ENCODE data around the gene TCF7L2. TPM values are rescaled to one million over a fixed set of nuclear protein-coding genes. Genes with fewer than 3 reads are reported as not detected.

Gene TCF7L2
- total and polyA plus RNA-seq, 9 of the 15 experiments (the other 6 are each of a cell fraction or from before 2014, with no cell fraction given), result 0.32 to 2.8 (median 0.92) TPM

- no peak for TF ChIP-seq TRIM25 (IDR thresholded peaks at IDR 0.05; ENCODE audit: borderline replicate concordance)
- TF ChIP-seq ZNF217 (CRISPR knock-in tag; IDR thresholded peaks at IDR 0.05), result no peak
- no peak for TF ChIP-seq ZNF212 (CRISPR knock-in tag; IDR thresholded peaks at IDR 0.05)
Observed at GRCh38 chr10:113020838-113021237, 70.8 kb downstream of the TCF7L2 start (continued).

GRCh38 chr10:113021268-113022040 is 71.4 kb downstream of the TCF7L2 start:
- 34% methylated on average over 8 of the region's 9 CpGs for WGBS (ENCODE audit: insufficient coverage, low coverage, missing lambda C conversion rate)
- H3K27ac ChIP-seq (ENCODE audit: extremely low read depth, low read depth, low read length), result no peak overlapping the region
- TF ChIP-seq PML (IDR thresholded peaks at IDR 0.05; ENCODE audit: low read length), result no peak
- TF ChIP-seq CHD2 (IDR thresholded peaks at IDR 0.05; ENCODE audit: low read depth, low read length), result no peak
- no peak for TF ChIP-seq ARID4B (CRISPR knock-in tag; IDR thresholded peaks at IDR 0.05)
- TF ChIP-seq DDX20 (tag; IDR thresholded peaks at IDR 0.05; ENCODE audit: low read depth), result no peak
- TF ChIP-seq ZNF655 (CRISPR knock-in tag; IDR thresholded peaks at IDR 0.05), result no peak
- no peak for TF ChIP-seq ZNF184 (CRISPR knock-in tag; IDR thresholded peaks at IDR 0.05)
- no peak for TF ChIP-seq TCF15 (CRISPR knock-in tag; IDR thresholded peaks at IDR 0.05)
- TF ChIP-seq PCBP2 (IDR thresholded peaks at IDR 0.05; ENCODE audit: low read depth, low read length, poor library complexity, severe bottlenecking), result no peak

More at GRCh38 chr10:113021268-113022040, 71.4 kb downstream of the TCF7L2 start:
- Histone ChIP-seq H3K27me3 (ENCODE audit: control insufficient read depth in 2 of 2, insufficient read depth in 2 of 2, low read length in 2 of 2) (peaks cover 0 to 13% of the 10 kb centered on the region in 2 experiments; a peak in 2 of 5 replicates), H3K9me3 (replicated peaks; ENCODE audit: control insufficient read depth, insufficient read depth, low read depth, low read length) (no peaks in the 10 kb centered on the region), H3K79me2 (ENCODE audit: control insufficient read depth, insufficient read depth, low read length) (no peaks in the 10 kb centered on the region), H3K36me3 (ENCODE audit: control insufficient read depth, insufficient read depth, low read length) (no peaks in the 10 kb centered on the region), H3K4me3 (no peak overlapping the region), H3K4me2 (ENCODE audit: insufficient read depth, low read length) (no peak overlapping the region), H2AFZ (ENCODE audit: low read depth, low read length) (no peak overlapping the region), H3K4me1 (replicated peaks in 1 of 2; ENCODE audit: control insufficient read depth in 2 of 2, insufficient read depth in 2 of 2, low read length in 2 of 2) (no peaks in the 10 kb centered on the region; a peak in 1 of 5 replicates), H4K20me1 (replicated peaks; ENCODE audit: control insufficient read depth, insufficient read depth, low read length) (no peaks in the 10 kb centered on the region; the same call in 1 of the 2 replicates), H3K9me1 (ENCODE audit: control insufficient read depth, insufficient read depth, low read length) (no peaks in the 10 kb centered on the region), H3K9ac (ENCODE audit: insufficient read depth in 1 of 2, low read depth in 2 of 2, low read length in 2 of 2) (no peak overlapping the region)
- in situ Hi-C loops (cut with MboI) (no loop called here), intact Hi-C loops (cut with micrococcal nuclease) (no loop called here)
- no peak for FAIRE-seq
- CTCF ChIA-PET (ENCODE audit: low intra/inter-chr PET ratio), result no interaction called here
- DNase-seq (ENCODE audit: extremely low read depth in 1 of 4, low spot score in 3 of 4), result no peak
- POLR2A ChIA-PET, result no interaction called here
- ATAC-seq, result no peak
- BruUV-seq (replicated peaks), result no TSS peak
